Common myeloid progenitor, CD34-positive (primary cell): ENCODE results near the gene CAPS.

ENCODE experiments used
- CTCF ChIA-PET: fragments of 350-600 bp; sonication (Branson Sonifier 250); formaldehyde crosslinking; loops from one replicate; lab custom pipeline; 2021; ENCODE audit warnings: antibody characterized with exemption; lab: Charles Lee
- POLR2A ChIA-PET: fragments of 350-600 bp; sonication (Branson Sonifier 250); formaldehyde crosslinking; loops from one replicate; lab custom pipeline; 2021; ENCODE audit warnings: antibody characterized with exemption; lab: Charles Lee
- DNase-seq, 3 donors: peaks; one replicate each; pipeline versions ENCODE4 v3.0.0 to v3.0.0-alpha.2; 2013
- H3K27ac ChIP-seq, 2 experiments: 1 replicate in 1 of 2; 2 replicates in 1 of 2; pipeline ENCODE4 v1.7.0; 2013; ENCODE audit warnings: inconsistent platforms in 2 of 2, low read length in 2 of 2, mild to moderate bottlenecking in 2 of 2, low read depth in 1 of 2, moderate library complexity in 1 of 2; ENCODE audit not compliant: severe bottlenecking in 2 of 2, insufficient read depth in 1 of 2, poor library complexity in 1 of 2
- H3K27me3 ChIP-seq, 5 experiments: replicated peaks in 2 of 5; 1 replicate in 3 of 5; 2 replicates in 2 of 5; pipeline versions ENCODE4 v1.6.1 to v1.7.0; 2013; ENCODE audit warnings: low read length in 4 of 5, mild to moderate bottlenecking in 2 of 5, moderate library complexity in 2 of 5, inconsistent platforms in 1 of 5; ENCODE audit not compliant: insufficient read depth in 5 of 5, control insufficient read depth in 4 of 5
- H3K36me3 ChIP-seq, 4 experiments: 1 replicate in 2 of 4; 2 replicates in 2 of 4; pipeline versions ENCODE4 v1.6.1 to v1.7.0; 2013; ENCODE audit warnings: low read length in 3 of 4, control low read depth in 1 of 4, mild to moderate bottlenecking in 1 of 4; ENCODE audit not compliant: control insufficient read depth in 4 of 4, insufficient read depth in 4 of 4
- H3K4me1 ChIP-seq, 4 experiments: 1 replicate in 3 of 4; 2 replicates in 1 of 4; pipeline versions ENCODE4 v1.6.1 to v1.7.1; 2013; ENCODE audit warnings: low read length in 3 of 4, mild to moderate bottlenecking in 3 of 4, control low read depth in 1 of 4, inconsistent platforms in 1 of 4, moderate library complexity in 1 of 4; ENCODE audit not compliant: control insufficient read depth in 4 of 4, insufficient read depth in 4 of 4; ENCODE audit errors: control extremely low read depth in 1 of 4
- H3K4me3 ChIP-seq, 7 experiments: 1 replicate in 4 of 7; 2 replicates in 3 of 7; pipeline versions ENCODE4 v1.5.1 to v1.7.0; 2013; ENCODE audit warnings: mild to moderate bottlenecking in 7 of 7, low read length in 6 of 7, moderate library complexity in 6 of 7, inconsistent platforms in 2 of 7, low read depth in 2 of 7, control low read depth in 1 of 7; ENCODE audit not compliant: insufficient read depth in 4 of 7, control insufficient read depth in 1 of 7; ENCODE audit errors: extremely low read depth in 1 of 7
- H3K9me3 ChIP-seq, 5 experiments: 1 replicate in 4 of 5; 2 replicates in 1 of 5; pipeline versions ENCODE4 v1.6.1 to v1.7.1; 2013; ENCODE audit warnings: low read length in 4 of 5, mild to moderate bottlenecking in 2 of 5, inconsistent platforms in 1 of 5, low read depth in 1 of 5, moderate library complexity in 1 of 5; ENCODE audit not compliant: control insufficient read depth in 4 of 5, insufficient read depth in 2 of 5; ENCODE audit errors: control extremely low read depth in 1 of 5
- WGBS: methylation state at CpG from one replicate; pipeline ENCODE4 v1.1.5; 2013; ENCODE audit not compliant: insufficient coverage; 5-methylcytosine and 5-hydroxymethylcytosine counted together

CAPS gene

GRCh38 chr19:5896365-5897076, 17.5 kb upstream of the CAPS start:
- Histone ChIP-seq H3K36me3 (peaks cover 0 to 42% (median 22%) of the 10 kb centered on the region in 4 experiments), H3K27me3 (peaks cover 0 to 10% (median 4%) of the 10 kb centered on the region in 5 experiments), H3K4me3 (no peak overlapping the region), H3K27ac (no peak overlapping the region), H3K9me3 (no peaks in the 10 kb centered on the region), H3K4me1 (peaks cover 0 to 33% (median 14%) of the 10 kb centered on the region in 4 experiments)
- ChIA-PET CTCF (interaction anchor here (2.6 kb wide), 1 partner anchor 92 kb away, joined by 9 read pairs; no protein-coding TSS in a partner anchor), POLR2A (no interaction called here)
- WGBS, result 95% methylated on average over 28 of the region's 29 CpGs
- DNase-seq, result no peak

GRCh38 chr19:5897189-5897969, 16.7 kb upstream of the CAPS start:
- Histone ChIP-seq H3K36me3 (peaks cover 0 to 42% (median 22%) of the 10 kb centered on the region in 4 experiments), H3K4me1 (peaks cover 0 to 29% (median 14%) of the 10 kb centered on the region in 4 experiments), H3K27me3 (peaks cover 0 to 1% (median 0%) of the 10 kb centered on the region in 5 experiments), H3K4me3 (no peak overlapping the region), H3K9me3 (no peaks in the 10 kb centered on the region), H3K27ac (peak overlapping the region in 1 of 2 experiments; percentile 17)
- DNase-seq, result no peak
- WGBS, result 95% methylated on average over 23 of the region's 30 CpGs
- ChIA-PET POLR2A (no interaction called here), CTCF (interaction anchor here (1.1 to 2.6 kb wide), 2 partner anchors 91 to 93 kb away, joined by 3 to 9 read pairs; no protein-coding TSS in a partner anchor)

- H3K4me1 ChIP-seq, result peaks cover 0 to 26% (median 14%) of the 10 kb centered on the region in 4 experiments
- H3K27me3 ChIP-seq, result no peaks in the 10 kb centered on the region
- POLR2A ChIA-PET, result interaction anchor here (0.5 kb wide), 1 partner anchor 10 kb away, joined by 4 read pairs; no protein-coding TSS in a partner anchor
- no peak overlapping the region for H3K27ac ChIP-seq
- 96% methylated on average over 11 of the region's 13 CpGs for WGBS
- no peak for DNase-seq
- H3K36me3 ChIP-seq, result peaks cover 0 to 38% (median 21%) of the 10 kb centered on the region in 4 experiments
- H3K9me3 ChIP-seq, result no peaks in the 10 kb centered on the region
- no peak overlapping the region for H3K4me3 ChIP-seq
- CTCF ChIA-PET, result interaction anchor here (1.1 to 1.6 kb wide), 3 partner anchors 8 to 96 kb away, joined by 3 to 5 read pairs (median 3); no protein-coding TSS in a partner anchor
Observed at GRCh38 chr19:5899728-5900526, 14.1 kb upstream of the CAPS start.

GRCh38 chr19:5900976-5901375, 13.1 kb upstream of the CAPS start:
- no peaks in the 10 kb centered on the region for H3K9me3 ChIP-seq
- peaks cover 0 to 28% (median 16%) of the 10 kb centered on the region in 4 experiments for H3K36me3 ChIP-seq
- WGBS, result 98% methylated on average over 8 of the region's 8 CpGs
- ChIA-PET CTCF (interaction anchor here (1.4 to 1.6 kb wide), 2 partner anchors 9 to 97 kb away, joined by 3 to 5 read pairs; no protein-coding TSS in a partner anchor), POLR2A (no interaction called here)
- no peaks in the 10 kb centered on the region for H3K27me3 ChIP-seq
- no peak overlapping the region for H3K4me3 ChIP-seq
- no peak for DNase-seq
- peaks cover 0 to 25% (median 16%) of the 10 kb centered on the region in 4 experiments for H3K4me1 ChIP-seq
- H3K27ac ChIP-seq, result no peak overlapping the region

- ChIA-PET CTCF (interaction anchor here (1.0 to 3.5 kb wide), 4 partner anchors 10 to 106 kb away, joined by 3 to 17 read pairs (median 4); partner anchors contain the start of gene NRTN), POLR2A (interaction anchor here (0.6 to 1.7 kb wide), 4 partner anchors 64 to 122 kb away, joined by 3 to 7 read pairs (median 4); partner anchors contain the start of gene FUT6)
- H3K4me1 ChIP-seq, result peaks cover 0 to 25% (median 16%) of the 10 kb centered on the region in 4 experiments
- peak overlapping the region; percentile 61 to 100 (median 97) for H3K4me3 ChIP-seq
- no peaks in the 10 kb centered on the region for H3K27me3 ChIP-seq
- DNase-seq, result peak; percentile 22 to 80 (median 74)
- peak overlapping the region; percentile 94 to 97 for H3K27ac ChIP-seq
- WGBS, result under 1% methylated on average over 22 of the region's 27 CpGs
- no peaks in the 10 kb centered on the region for H3K9me3 ChIP-seq
- peaks cover 0 to 14% (median 5%) of the 10 kb centered on the region in 4 experiments for H3K36me3 ChIP-seq
Observed at GRCh38 chr19:5903056-5903623, 10.9 kb upstream of the CAPS start.
